ENCODE data around the gene CARS2. TPM values are rescaled to one million over a fixed set of nuclear protein-coding genes. Genes with fewer than 3 reads are reported as not detected.

The CARS2 gene
- total and polyA plus RNA-seq, 8 donors, result 49.3 to 247 (median 75.7) TPM

- intact Hi-C loops (cut with DNase I; ENCODE audit: low total_unique reads), result no loop called here
- DNase-seq, result no peak
- Histone ChIP-seq H3K4me3 (no peak overlapping the region), H3K36me3 (peaks cover 29 to 70% (median 61%) of the 10 kb centered on the region in 4 donors), H3K9me3 (no peaks in the 10 kb centered on the region), H3K27ac (peak overlapping the region; percentile 7 to 82 (median 55)), H3K4me1 (peaks cover 42 to 86% (median 64%) of the 10 kb centered on the region in 4 donors), H3K27me3 (no peaks in the 10 kb centered on the region)
- no peak for TF ChIP-seq POLR2AphosphoS5 (IDR thresholded peaks at IDR 0.05)
- no peak for TF ChIP-seq POLR2A (IDR thresholded peaks at IDR 0.05)
- TF ChIP-seq, protein P1, sequence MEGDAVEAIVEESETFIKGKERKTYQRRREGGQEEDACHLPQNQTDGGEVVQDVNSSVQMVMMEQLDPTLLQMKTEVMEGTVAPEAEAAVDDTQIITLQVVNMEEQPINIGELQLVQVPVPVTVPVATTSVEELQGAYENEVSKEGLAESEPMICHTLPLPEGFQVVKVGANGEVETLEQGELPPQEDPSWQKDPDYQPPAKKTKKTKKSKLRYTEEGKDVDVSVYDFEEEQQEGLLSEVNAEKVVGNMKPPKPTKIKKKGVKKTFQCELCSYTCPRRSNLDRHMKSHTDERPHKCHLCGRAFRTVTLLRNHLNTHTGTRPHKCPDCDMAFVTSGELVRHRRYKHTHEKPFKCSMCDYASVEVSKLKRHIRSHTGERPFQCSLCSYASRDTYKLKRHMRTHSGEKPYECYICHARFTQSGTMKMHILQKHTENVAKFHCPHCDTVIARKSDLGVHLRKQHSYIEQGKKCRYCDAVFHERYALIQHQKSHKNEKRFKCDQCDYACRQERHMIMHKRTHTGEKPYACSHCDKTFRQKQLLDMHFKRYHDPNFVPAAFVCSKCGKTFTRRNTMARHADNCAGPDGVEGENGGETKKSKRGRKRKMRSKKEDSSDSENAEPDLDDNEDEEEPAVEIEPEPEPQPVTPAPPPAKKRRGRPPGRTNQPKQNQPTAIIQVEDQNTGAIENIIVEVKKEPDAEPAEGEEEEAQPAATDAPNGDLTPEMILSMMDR (IDR thresholded peaks at IDR 0.05), result no peak
- TF ChIP-seq EP300 (IDR thresholded peaks at IDR 0.05), result no peak
- WGBS, 5 donors, result 51 to 74% (median 56%) methylated on average over 11 to 12 of the region's 12 CpGs
Measured at GRCh38 chr13:110627761-110628476, 78.0 kb downstream of the CARS2 start.

DNA sequence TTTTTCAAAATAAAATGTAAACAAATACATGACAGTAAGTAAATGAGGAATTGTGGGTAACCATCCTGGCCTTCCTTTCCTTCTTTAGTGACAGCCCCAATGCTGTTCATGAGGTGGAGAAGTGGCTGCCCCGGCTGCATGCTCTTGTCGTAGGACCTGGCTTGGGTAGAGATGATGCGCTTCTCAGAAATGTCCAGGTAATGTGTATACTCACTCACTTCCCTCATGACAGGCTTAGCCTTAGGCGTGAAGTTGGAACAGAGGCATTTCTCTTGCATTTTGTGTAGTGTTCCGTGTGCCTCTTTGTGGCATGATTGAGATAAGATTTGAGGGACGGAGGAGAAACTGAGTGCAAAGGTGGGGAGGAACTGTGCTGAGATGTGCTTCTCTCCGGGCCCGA lies 78.6 kb downstream of the CARS2 start:
- DNase-seq, result no peak
- no peak for TF ChIP-seq POLR2A (IDR thresholded peaks at IDR 0.05)
- TF ChIP-seq, protein P1 (IDR thresholded peaks at IDR 0.05), result no peak
- TF ChIP-seq EP300 (IDR thresholded peaks at IDR 0.05), result no peak
- TF ChIP-seq POLR2AphosphoS5 (IDR thresholded peaks at IDR 0.05), result no peak
- H3K4me3 ChIP-seq, result no peak overlapping the region
- peak overlapping the region in 4 of 5 donors; percentile 36 to 84 (median 75) for H3K27ac ChIP-seq
- H3K4me1 ChIP-seq, result peaks cover 42 to 91% (median 64%) of the 10 kb centered on the region in 4 donors
- intact Hi-C loops (cut with DNase I; ENCODE audit: low total_unique reads), result no loop called here
- H3K36me3 ChIP-seq, result peaks cover 32 to 72% (median 64%) of the 10 kb centered on the region in 4 donors
- H3K27me3 ChIP-seq, result no peaks in the 10 kb centered on the region
- H3K9me3 ChIP-seq, result no peaks in the 10 kb centered on the region
- 63 to 80% (median 65%) methylated on average over 8 of the region's 8 CpGs for WGBS, 5 donors

DNA sequence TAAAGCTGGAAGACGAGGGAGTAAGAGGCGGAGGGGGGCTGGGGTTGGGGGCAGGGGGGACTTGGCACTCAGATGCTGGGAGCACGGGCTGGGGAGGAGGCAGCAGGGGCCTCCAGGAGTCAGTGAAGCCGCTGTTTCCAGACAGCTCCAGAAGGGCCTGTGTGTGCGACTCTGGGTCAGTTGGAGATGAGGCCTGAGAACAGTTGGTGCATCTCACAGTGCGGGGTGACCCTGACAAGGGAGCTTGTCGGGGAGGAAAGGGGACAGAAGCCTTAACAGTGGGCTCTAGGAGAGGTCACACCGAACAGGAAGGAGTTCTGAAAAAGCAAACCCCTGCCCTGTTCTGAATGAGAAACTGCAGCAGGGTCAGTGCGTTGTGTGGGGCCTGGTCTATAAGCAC lies 79.4 kb downstream of the CARS2 start:
- Histone ChIP-seq H3K4me1 (peaks cover 42 to 94% (median 65%) of the 10 kb centered on the region in 4 donors), H3K27ac (peak overlapping the region; percentile 79 to 84 (median 81)), H3K4me3 (no peak overlapping the region), H3K9me3 (no peaks in the 10 kb centered on the region), H3K27me3 (no peaks in the 10 kb centered on the region), H3K36me3 (peaks cover 32 to 67% (median 62%) of the 10 kb centered on the region in 4 donors)
- intact Hi-C loops (cut with DNase I; ENCODE audit: low total_unique reads), result no loop called here
- DNase-seq, result peak in 1 of 2 donors; percentile 9
- WGBS, 5 donors, result 77 to 85% (median 79%) methylated on average over 9 of the region's 9 CpGs
- TF ChIP-seq POLR2A (IDR thresholded peaks at IDR 0.05) (no peak), POLR2AphosphoS5 (IDR thresholded peaks at IDR 0.05) (no peak), EP300 (IDR thresholded peaks at IDR 0.05) (no peak)
- TF ChIP-seq, protein P1 (IDR thresholded peaks at IDR 0.05), result no peak

DNA sequence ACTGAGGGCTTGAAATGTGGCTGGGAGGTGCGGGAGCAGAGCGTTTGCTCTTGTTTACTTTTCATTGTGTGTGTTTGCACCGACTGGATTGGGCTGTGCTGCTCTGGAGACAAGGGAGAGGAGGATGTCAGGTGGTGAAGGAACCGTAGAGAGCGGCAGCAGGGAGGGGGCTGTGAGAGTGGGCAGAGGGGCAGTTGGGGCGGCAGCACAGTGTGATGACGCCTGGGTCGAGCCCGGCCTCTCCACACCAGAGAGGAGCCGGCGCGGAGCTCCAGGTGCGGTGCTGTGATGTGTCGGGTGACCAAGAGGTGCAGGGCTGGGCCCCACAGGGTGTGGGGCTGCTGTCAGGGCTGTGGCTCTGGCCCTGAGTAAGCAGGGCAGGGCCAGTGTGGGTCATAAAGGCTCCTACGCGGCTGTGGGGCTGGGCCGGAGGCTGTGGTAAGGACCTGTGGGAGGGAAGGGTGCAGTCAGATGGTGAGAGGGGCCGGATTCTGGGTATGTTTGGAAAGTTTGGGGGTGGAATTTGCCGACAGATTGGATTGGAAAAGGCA lies 80.1 kb downstream of the CARS2 start:
- TF ChIP-seq POLR2AphosphoS5 (IDR thresholded peaks at IDR 0.05) (peak in 1 of 3 donors; percentile 18), POLR2A (IDR thresholded peaks at IDR 0.05) (no peak), EP300 (IDR thresholded peaks at IDR 0.05) (no peak)
- intact Hi-C loops (cut with DNase I; ENCODE audit: low total_unique reads), result no loop called here
- WGBS, 5 donors, result 31 to 52% (median 43%) methylated on average over 18 to 19 of the region's 19 CpGs
- Histone ChIP-seq H3K9me3 (no peaks in the 10 kb centered on the region), H3K27me3 (no peaks in the 10 kb centered on the region), H3K4me1 (peaks cover 44 to 94% (median 70%) of the 10 kb centered on the region in 4 donors), H3K36me3 (peaks cover 32 to 64% (median 58%) of the 10 kb centered on the region in 4 donors), H3K27ac (peak overlapping the region; percentile 79 to 84 (median 81)), H3K4me3 (no peak overlapping the region)
- peak; percentile 77 to 85 for DNase-seq

Measured in stomach (tissue), 9 donors.